ENCODE results near the gene MAP3K7. TPM values are rescaled to one million over a fixed set of nuclear protein-coding genes. Genes with fewer than 3 reads are reported as not detected.
A peak's percentile ranks its signal among the peaks of the same experiment; 100 is the strongest.
"Not testable (repeated sequence)": the region's sequence is repeated elsewhere in the genome, so short reads cannot be mapped to it uniquely, and the experiment has no call there.

Gene MAP3K7
- total RNA-seq, 2 experiments from 2014 or later = 27.5 to 32.6 TPM

GRCh38 chr6:90575267-90575666 is 11.6 kb downstream of the MAP3K7 start:
- ChIA-PET CTCF (interaction anchor here (0.6 to 1.0 kb wide), 2 partner anchors 122 to 183 kb away, joined by 3 read pairs; no protein-coding TSS in a partner anchor), POLR2A (no interaction called here)
- H3K4me3 Mint-ChIP-seq = no peak overlapping the region
- intact Hi-C loops (cut with DNase I, micrococcal nuclease) = no loop called here
- ATAC-seq (no peak), DNase-seq (no peak)
- peaks cover 10% of the 10 kb centered on the region for H3K4me1 Mint-ChIP-seq
- H3K27me3 Mint-ChIP-seq = no peaks in the 10 kb centered on the region
- no peak overlapping the region for H3K27ac Mint-ChIP-seq
- H3K36me3 Mint-ChIP-seq (ENCODE audit: low read depth) = peaks cover 6% of the 10 kb centered on the region
- H3K9me3 Mint-ChIP-seq (ENCODE audit: low read depth) = no peaks in the 10 kb centered on the region

DNA sequence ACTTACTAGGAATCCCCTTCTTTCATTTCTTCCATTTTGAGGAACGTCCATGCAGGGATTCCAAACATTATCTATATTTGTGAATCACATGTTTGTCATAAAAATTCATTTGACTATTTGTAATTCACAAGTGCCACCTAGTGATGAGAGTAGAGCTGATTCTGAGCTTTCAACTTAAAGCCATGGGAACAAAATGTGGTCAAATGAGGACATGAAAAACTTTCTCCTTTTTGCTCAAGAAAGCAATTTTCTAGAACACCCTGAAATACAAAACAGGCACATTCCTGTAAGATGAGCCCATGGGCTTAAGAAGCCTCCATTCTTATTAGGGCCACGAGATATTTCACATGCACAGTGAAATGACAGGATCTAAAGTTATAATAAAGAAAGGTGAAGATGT is 12.3 kb downstream of the MAP3K7 start:
- intact Hi-C loops (cut with DNase I, micrococcal nuclease) = no loop called here

GRCh38 chr6:90573624-90574023 is 13.2 kb downstream of the MAP3K7 start:
- CTCF ChIA-PET = interaction anchor here (0.6 to 0.7 kb wide), 2 partner anchors 848 to 1223 kb away, joined by 3 read pairs; no protein-coding TSS in a partner anchor
- no peaks in the 10 kb centered on the region for H3K9me3 Mint-ChIP-seq (ENCODE audit: low read depth)
- peaks cover 17% of the 10 kb centered on the region for H3K36me3 Mint-ChIP-seq (ENCODE audit: low read depth)
- H3K4me1 Mint-ChIP-seq = peaks cover 8% of the 10 kb centered on the region
- no peak overlapping the region for H3K4me3 Mint-ChIP-seq
- H3K27me3 Mint-ChIP-seq = no peaks in the 10 kb centered on the region
- DNase-seq (no peak), ATAC-seq (no peak)
- intact Hi-C loops (cut with DNase I, micrococcal nuclease) = no loop called here
- no peak overlapping the region for H3K27ac Mint-ChIP-seq
- POLR2A ChIA-PET = no interaction called here

More for the DNA sequence above, 12.3 kb downstream of the MAP3K7 start:
- Mint-ChIP-seq H3K9me3 (ENCODE audit: low read depth) (no peaks in the 10 kb centered on the region), H3K27ac (no peak overlapping the region), H3K4me3 (no peak overlapping the region), H3K27me3 (no peaks in the 10 kb centered on the region), H3K4me1 (peaks cover 10% of the 10 kb centered on the region), H3K36me3 (ENCODE audit: low read depth) (peaks cover 9% of the 10 kb centered on the region)
- ATAC-seq (no peak), DNase-seq (no peak)
- ChIA-PET POLR2A (no interaction called here), CTCF (no interaction called here)

DNA sequence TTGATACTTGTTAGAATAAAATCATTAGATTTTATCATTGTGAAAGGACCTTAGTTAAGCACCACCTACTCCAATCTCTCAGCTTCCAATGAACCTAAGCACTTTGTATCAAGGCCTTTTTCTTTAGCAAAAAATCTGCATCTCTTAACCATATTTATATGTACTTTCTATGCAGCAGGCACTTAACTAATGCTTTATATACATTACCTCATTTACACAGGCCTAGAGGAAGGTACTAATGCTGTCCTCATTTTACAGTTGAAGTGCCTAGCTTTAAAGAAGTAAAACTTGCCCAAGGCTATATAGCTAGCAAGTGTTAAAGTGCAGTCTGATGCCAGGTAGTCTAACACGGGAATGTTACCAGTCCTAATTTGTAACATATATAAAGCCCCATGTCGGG is 14.0 kb downstream of the MAP3K7 start:
- CTCF ChIA-PET = interaction anchor here (0.7 kb wide), 1 partner anchor 848 kb away, joined by 3 read pairs; no protein-coding TSS in a partner anchor
- Mint-ChIP-seq H3K4me1 (peaks cover 8% of the 10 kb centered on the region), H3K27me3 (no peaks in the 10 kb centered on the region), H3K27ac (no peak overlapping the region), H3K36me3 (ENCODE audit: low read depth) (peaks cover 22% of the 10 kb centered on the region), H3K4me3 (no peak overlapping the region), H3K9me3 (ENCODE audit: low read depth) (no peaks in the 10 kb centered on the region)
- POLR2A ChIA-PET = interaction anchor here (0.6 kb wide), 1 partner anchor 344 kb away, joined by 3 read pairs; no protein-coding TSS in a partner anchor
- ATAC-seq = no peak
- DNase-seq = no peak
- intact Hi-C loops (cut with DNase I, micrococcal nuclease) = no loop called here

DNA sequence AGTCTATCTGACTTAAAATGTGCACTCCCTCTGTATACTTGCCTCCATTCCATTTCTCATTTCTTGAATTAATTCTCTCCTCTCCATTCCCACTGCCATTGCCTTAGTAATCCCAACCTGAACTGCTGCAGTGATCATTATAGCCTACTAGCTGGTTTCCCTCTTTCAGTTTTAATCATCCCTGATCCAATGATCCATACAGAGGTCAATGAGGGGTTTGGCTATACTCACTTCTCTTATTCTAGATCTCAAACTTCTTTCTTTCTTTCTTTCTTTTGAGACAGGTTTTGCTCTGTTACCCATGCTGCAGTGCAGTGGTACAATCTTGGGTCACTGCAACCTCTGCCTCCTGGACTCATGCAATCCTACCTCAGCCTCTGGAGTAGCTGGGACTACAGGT is 17.6 kb downstream of the MAP3K7 start:
- Mint-ChIP-seq H3K27ac (no peak overlapping the region), H3K36me3 (ENCODE audit: low read depth) (peaks cover 50% of the 10 kb centered on the region), H3K4me1 (peaks cover 15% of the 10 kb centered on the region), H3K4me3 (no peak overlapping the region), H3K9me3 (ENCODE audit: low read depth) (no peaks in the 10 kb centered on the region), H3K27me3 (no peaks in the 10 kb centered on the region)
- ATAC-seq (no peak), DNase-seq (no peak)
- ChIA-PET CTCF (no interaction called here), POLR2A (interaction anchor here (1.2 kb wide), 1 partner anchor 8 kb away, joined by 3 read pairs; no protein-coding TSS in a partner anchor)
- intact Hi-C loops (cut with DNase I, micrococcal nuclease) = no loop called here

- H3K27ac Mint-ChIP-seq; intact Hi-C loops (cut with DNase I, micrococcal nuclease); POLR2A ChIA-PET; CTCF ChIA-PET; DNase-seq; H3K27me3 Mint-ChIP-seq; H3K9me3 Mint-ChIP-seq (ENCODE audit: low read depth); ATAC-seq; H3K4me3 Mint-ChIP-seq: not testable (repeated sequence)
- Mint-ChIP-seq H3K4me1 (peaks cover 30% of the 10 kb centered on the region), H3K36me3 (ENCODE audit: low read depth) (peaks cover 64% of the 10 kb centered on the region)
Measured at GRCh38 chr6:90567682-90568081, 19.2 kb downstream of the MAP3K7 start.

- POLR2A ChIA-PET; H3K27ac Mint-ChIP-seq; CTCF ChIA-PET; ATAC-seq; H3K27me3 Mint-ChIP-seq; intact Hi-C loops (cut with DNase I, micrococcal nuclease); DNase-seq; H3K9me3 Mint-ChIP-seq (ENCODE audit: low read depth); H3K4me3 Mint-ChIP-seq: not testable (repeated sequence)
- H3K4me1 Mint-ChIP-seq = peaks cover 37% of the 10 kb centered on the region
- peaks cover 59% of the 10 kb centered on the region for H3K36me3 Mint-ChIP-seq (ENCODE audit: low read depth)
Measured at GRCh38 chr6:90562341-90562740, 24.5 kb downstream of the MAP3K7 start.

DNA sequence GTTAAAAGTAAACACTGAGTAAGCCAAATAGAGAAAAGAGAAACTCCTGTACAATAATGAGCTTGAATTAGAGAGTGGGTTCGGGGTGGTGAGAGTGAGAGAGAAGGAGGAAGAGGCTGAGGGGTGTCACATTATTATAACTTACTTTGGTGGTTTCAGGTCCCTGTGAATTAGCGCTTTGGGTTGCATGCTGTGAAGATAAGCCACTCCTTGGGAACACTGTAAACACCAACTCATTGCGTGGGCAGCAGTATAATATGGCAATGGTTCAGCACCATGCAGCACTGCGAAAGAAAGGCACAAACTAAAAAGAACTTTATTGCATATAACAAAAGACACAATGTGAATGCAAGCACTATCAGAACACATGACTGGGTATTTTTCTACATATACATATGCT is 26.9 kb downstream of the MAP3K7 start:
- H3K4me1 Mint-ChIP-seq = peaks cover 32% of the 10 kb centered on the region
- H3K9me3 Mint-ChIP-seq (ENCODE audit: low read depth) = no peaks in the 10 kb centered on the region
- ATAC-seq = no peak
- ChIA-PET CTCF (interaction anchor here (1.2 kb wide), 1 partner anchor 14 kb away, joined by 3 read pairs; no protein-coding TSS in a partner anchor), POLR2A (no interaction called here)
- no peak overlapping the region for H3K4me3 Mint-ChIP-seq
- peaks cover 46% of the 10 kb centered on the region for H3K36me3 Mint-ChIP-seq (ENCODE audit: low read depth)
- H3K27me3 Mint-ChIP-seq = no peaks in the 10 kb centered on the region
- H3K27ac Mint-ChIP-seq = no peak overlapping the region
- intact Hi-C loops (cut with DNase I, micrococcal nuclease) = no loop called here
- no peak for DNase-seq

- Mint-ChIP-seq H3K9me3 (ENCODE audit: low read depth) (no peaks in the 10 kb centered on the region), H3K4me1 (peaks cover 6% of the 10 kb centered on the region), H3K27ac (no peak overlapping the region), H3K27me3 (no peaks in the 10 kb centered on the region), H3K4me3 (no peak overlapping the region), H3K36me3 (ENCODE audit: low read depth) (peaks cover 25% of the 10 kb centered on the region)
- ATAC-seq (no peak), DNase-seq (no peak)
- ChIA-PET CTCF (no interaction called here), POLR2A (no interaction called here)
- intact Hi-C loops (cut with DNase I, micrococcal nuclease) = no loop called here
Measured at GRCh38 chr6:90557006-90557405, 29.9 kb downstream of the MAP3K7 start.

- ATAC-seq (no peak), DNase-seq (no peak)
- H3K9me3 Mint-ChIP-seq (ENCODE audit: low read depth) = no peaks in the 10 kb centered on the region
- H3K36me3 Mint-ChIP-seq (ENCODE audit: low read depth) = peaks cover 44% of the 10 kb centered on the region
- no peak overlapping the region for H3K4me3 Mint-ChIP-seq
- ChIA-PET POLR2A (no interaction called here), CTCF (interaction anchor here (1.0 kb wide), 1 partner anchor 22 kb away, joined by 3 read pairs; no protein-coding TSS in a partner anchor)
- intact Hi-C loops (cut with DNase I, micrococcal nuclease) = no loop called here
- no peak overlapping the region for H3K27ac Mint-ChIP-seq
- no peaks in the 10 kb centered on the region for H3K27me3 Mint-ChIP-seq
- H3K4me1 Mint-ChIP-seq = no peaks in the 10 kb centered on the region
Measured at GRCh38 chr6:90547991-90548390, 38.9 kb downstream of the MAP3K7 start.

- ChIA-PET CTCF (interaction anchor here (1.0 kb wide), 1 partner anchor 23 kb away, joined by 3 read pairs; no protein-coding TSS in a partner anchor), POLR2A (no interaction called here)
- DNase-seq (no peak), ATAC-seq (no peak)
- Mint-ChIP-seq H3K9me3 (ENCODE audit: low read depth) (no peaks in the 10 kb centered on the region), H3K36me3 (ENCODE audit: low read depth) (peaks cover 43% of the 10 kb centered on the region), H3K4me3 (no peak overlapping the region), H3K27ac (no peak overlapping the region), H3K27me3 (no peaks in the 10 kb centered on the region), H3K4me1 (no peaks in the 10 kb centered on the region)
- intact Hi-C loops (cut with DNase I, micrococcal nuclease) = no loop called here
Measured at GRCh38 chr6:90547079-90547478, 39.8 kb downstream of the MAP3K7 start.

GRCh38 chr6:90545448-90545847 is 41.4 kb downstream of the MAP3K7 start:
- DNase-seq = no peak
- intact Hi-C loops (cut with DNase I, micrococcal nuclease) = no loop called here
- Mint-ChIP-seq H3K4me3 (no peak overlapping the region), H3K4me1 (no peaks in the 10 kb centered on the region), H3K36me3 (ENCODE audit: low read depth) (peaks cover 39% of the 10 kb centered on the region), H3K9me3 (ENCODE audit: low read depth) (no peaks in the 10 kb centered on the region), H3K27ac (no peak overlapping the region), H3K27me3 (no peaks in the 10 kb centered on the region)
- CTCF ChIA-PET = interaction anchor here (1.2 to 1.3 kb wide), 2 partner anchors 8 to 11 kb away, joined by 4 to 5 read pairs; no protein-coding TSS in a partner anchor
- POLR2A ChIA-PET = no interaction called here
- ATAC-seq = peak; percentile 74

Measured in activated CD4-positive, alpha-beta T cell treated with anti-CD3 and anti-CD28 coated beads for 36 hours (primary cell).